MM.1S (cell line): ENCODE data around the gene PLXNA4.

Experiments used
- DNase-seq: peaks from one replicate; pipeline ENCODE4 v3.0.0-alpha.2; 2015
- H2AFZ ChIP-seq: fragments of 300-600 bp; sonication (generic); 2 replicates; pipeline ENCODE4 v1.6.0; 2016; ENCODE audit warnings: antibody characterized with exemption, low read length
- H3F3A ChIP-seq: fragments of 300-600 bp; sonication (generic); 2 replicates; pipeline ENCODE4 v1.6.1; 2016; ENCODE audit warnings: mild to moderate bottlenecking, antibody characterized with exemption, low read length, moderate library complexity, mixed read lengths; ENCODE audit not compliant: insufficient read depth
- H3K27ac ChIP-seq: fragments of 300-600 bp; sonication (generic); 2 replicates; pipeline ENCODE4 v1.5.1; 2016; ENCODE audit warnings: mild to moderate bottlenecking, low read length
- H3K27me3 ChIP-seq: fragments of 300-600 bp; sonication (generic); replicated peaks from 2 replicates; pipeline ENCODE4 v1.6.0; 2016; ENCODE audit warnings: low read length; ENCODE audit not compliant: insufficient read depth
- H3K36me3 ChIP-seq: fragments of 300-600 bp; sonication (generic); replicated peaks from 2 replicates; pipeline ENCODE4 v1.6.1; 2016; ENCODE audit warnings: mild to moderate bottlenecking, low read length, mixed read lengths; ENCODE audit not compliant: insufficient read depth
- H3K4me1 ChIP-seq: fragments of 300-600 bp; sonication (generic); 2 replicates; pipeline ENCODE4 v1.6.1; 2016; ENCODE audit warnings: low read length, mixed read lengths
- H3K4me2 ChIP-seq: fragments of 300-600 bp; sonication (generic); 2 replicates; pipeline ENCODE4 v1.6.0; 2016; ENCODE audit warnings: low read depth, low read length
- H3K4me3 ChIP-seq: fragments of 300-600 bp; sonication (generic); 2 replicates; pipeline ENCODE4 v1.5.1; 2016; ENCODE audit warnings: low read length, mixed read lengths
- H3K79me2 ChIP-seq: fragments of 300-600 bp; sonication (generic); 2 replicates; pipeline ENCODE4 v1.6.1; 2016; ENCODE audit warnings: mixed run types, low read length, mixed read lengths
- H3K9ac ChIP-seq: fragments of 300-600 bp; sonication (generic); 2 replicates; pipeline ENCODE4 v1.6.1; 2016; ENCODE audit warnings: low read length, mixed read lengths
- H3K9me2 ChIP-seq: fragments of 300-600 bp; sonication (generic); replicated peaks from 2 replicates; pipeline ENCODE4 v1.6.1; 2016; ENCODE audit warnings: mild to moderate bottlenecking, low read length, mixed read lengths; ENCODE audit not compliant: insufficient read depth
- H3K9me3 ChIP-seq: fragments of 300-600 bp; sonication (generic); replicated peaks from 2 replicates; pipeline ENCODE4 v1.6.1; 2016; ENCODE audit warnings: mild to moderate bottlenecking, low read length, mixed read lengths; ENCODE audit not compliant: insufficient read depth
- H4K20me1 ChIP-seq: fragments of 300-600 bp; sonication (generic); 2 replicates; pipeline ENCODE4 v1.6.1; 2016; ENCODE audit warnings: mild to moderate bottlenecking, low read length, moderate library complexity, mixed read lengths; ENCODE audit not compliant: insufficient read depth
- CTCF ChIP-seq: fragments of 300-600 bp; sonication (generic); IDR thresholded peaks from 2 replicates; pipeline ENCODE4 v1.5.1; 2016; ENCODE audit warnings: antibody characterized with exemption, low read length, mixed read lengths
- EZH2 ChIP-seq: fragments of 300-600 bp; sonication (generic); optimal IDR thresholded peaks from 2 replicates; pipeline ENCODE3; 2017; ENCODE audit warnings: low read depth, mild to moderate bottlenecking, antibody characterized with exemption, low read length, mixed read lengths
- EZH2phosphoT487 ChIP-seq: fragments of 300-600 bp; sonication (generic); IDR thresholded peaks from 2 replicates; pipeline ENCODE4 v1.6.1; 2018; ENCODE audit warnings: antibody characterized with exemption, low read length

PLXNA4 gene

GRCh38 chr7:132248841-132249240 lies 327.4 kb downstream of the PLXNA4 start:
- Histone ChIP-seq H2AFZ (no peak overlapping the region), H3F3A (no peaks in the 10 kb centered on the region), H3K9me2 (no peaks in the 10 kb centered on the region), H3K36me3 (no peaks in the 10 kb centered on the region), H4K20me1 (no peaks in the 10 kb centered on the region), H3K4me1 (no peaks in the 10 kb centered on the region), H3K9ac (no peak overlapping the region), H3K27me3 (no peaks in the 10 kb centered on the region), H3K4me3 (no peak overlapping the region), H3K9me3 (no peaks in the 10 kb centered on the region), H3K79me2 (no peaks in the 10 kb centered on the region), H3K27ac (no peak overlapping the region), H3K4me2 (no peak overlapping the region)
- no peak for TF ChIP-seq EZH2phosphoT487
- no peak for TF ChIP-seq CTCF
- no peak for TF ChIP-seq EZH2
- DNase-seq = no peak

- no peak for DNase-seq
- Histone ChIP-seq H3K27ac (no peak overlapping the region), H3K9me2 (no peaks in the 10 kb centered on the region), H3K4me2 (no peak overlapping the region), H3K4me3 (no peak overlapping the region), H3K4me1 (no peaks in the 10 kb centered on the region), H2AFZ (no peak overlapping the region), H3K36me3 (no peaks in the 10 kb centered on the region), H3F3A (no peaks in the 10 kb centered on the region), H3K27me3 (no peaks in the 10 kb centered on the region), H3K9ac (no peak overlapping the region), H3K9me3 (no peaks in the 10 kb centered on the region), H3K79me2 (no peaks in the 10 kb centered on the region), H4K20me1 (no peaks in the 10 kb centered on the region)
- TF ChIP-seq CTCF (no peak), EZH2phosphoT487 (no peak), EZH2 (no peak)
Measured at GRCh38 chr7:132247995-132248618, 328.2 kb downstream of the PLXNA4 start.

- Histone ChIP-seq H3F3A (no peaks in the 10 kb centered on the region), H3K79me2 (no peaks in the 10 kb centered on the region), H3K9ac (no peak overlapping the region), H3K9me3 (no peaks in the 10 kb centered on the region), H3K4me1 (no peaks in the 10 kb centered on the region), H3K27ac (no peak overlapping the region), H3K27me3 (no peaks in the 10 kb centered on the region), H3K9me2 (no peaks in the 10 kb centered on the region), H4K20me1 (no peaks in the 10 kb centered on the region), H3K36me3 (no peaks in the 10 kb centered on the region), H3K4me2 (no peak overlapping the region), H2AFZ (no peak overlapping the region), H3K4me3 (no peak overlapping the region)
- no peak for TF ChIP-seq CTCF
- no peak for TF ChIP-seq EZH2phosphoT487
- no peak for TF ChIP-seq EZH2
- no peak for DNase-seq
Measured at GRCh38 chr7:132246591-132246990, 329.7 kb downstream of the PLXNA4 start.
